ENCODE data around the gene OR2J1.
"Not testable (repeated sequence)": the region's sequence is repeated elsewhere in the genome, so short reads cannot be mapped to it uniquely, and the experiment has no call there.

OR2J1 gene

GRCh38 chr6:29112135-29112534, 12.8 kb downstream of the OR2J1 start:
- Histone ChIP-seq H3K36me3 (ENCODE audit: control insufficient read depth in 2 of 2, insufficient read depth in 2 of 2, low read length in 2 of 2) (no peaks in the 10 kb centered on the region), H3K9ac (ENCODE audit: low read depth in 1 of 2, low read length in 2 of 2) (no peak overlapping the region), H3K4me3 (ENCODE audit: low read length in 2 of 2) (no peak overlapping the region), H3K27me3 (ENCODE audit: control insufficient read depth in 2 of 2, insufficient read depth in 2 of 2, low read length in 2 of 2) (no peaks in the 10 kb centered on the region), H3K27ac (ENCODE audit: low read depth in 2 of 2, low read length in 2 of 2) (no peak overlapping the region), H3K9me3 (ENCODE audit: control insufficient read depth in 2 of 2, low read length in 2 of 2) (no peaks in the 10 kb centered on the region), H3K4me1 (ENCODE audit: control insufficient read depth in 2 of 2, insufficient read depth in 2 of 2, low read length in 2 of 2) (no peaks in the 10 kb centered on the region)

- H3K4me3 ChIP-seq (ENCODE audit: low read length in 2 of 2); H3K9ac ChIP-seq (ENCODE audit: low read depth in 1 of 2, low read length in 2 of 2); H3K27ac ChIP-seq (ENCODE audit: low read depth in 2 of 2, low read length in 2 of 2); H3K9me3 ChIP-seq (ENCODE audit: control insufficient read depth in 2 of 2, low read length in 2 of 2); H3K27me3 ChIP-seq (ENCODE audit: control insufficient read depth in 2 of 2, insufficient read depth in 2 of 2, low read length in 2 of 2); H3K4me1 ChIP-seq (ENCODE audit: control insufficient read depth in 2 of 2, insufficient read depth in 2 of 2, low read length in 2 of 2); H3K36me3 ChIP-seq (ENCODE audit: control insufficient read depth in 2 of 2, insufficient read depth in 2 of 2, low read length in 2 of 2): not testable (repeated sequence)
Measured at GRCh38 chr6:29114964-29115363, 15.7 kb downstream of the OR2J1 start.

DNA sequence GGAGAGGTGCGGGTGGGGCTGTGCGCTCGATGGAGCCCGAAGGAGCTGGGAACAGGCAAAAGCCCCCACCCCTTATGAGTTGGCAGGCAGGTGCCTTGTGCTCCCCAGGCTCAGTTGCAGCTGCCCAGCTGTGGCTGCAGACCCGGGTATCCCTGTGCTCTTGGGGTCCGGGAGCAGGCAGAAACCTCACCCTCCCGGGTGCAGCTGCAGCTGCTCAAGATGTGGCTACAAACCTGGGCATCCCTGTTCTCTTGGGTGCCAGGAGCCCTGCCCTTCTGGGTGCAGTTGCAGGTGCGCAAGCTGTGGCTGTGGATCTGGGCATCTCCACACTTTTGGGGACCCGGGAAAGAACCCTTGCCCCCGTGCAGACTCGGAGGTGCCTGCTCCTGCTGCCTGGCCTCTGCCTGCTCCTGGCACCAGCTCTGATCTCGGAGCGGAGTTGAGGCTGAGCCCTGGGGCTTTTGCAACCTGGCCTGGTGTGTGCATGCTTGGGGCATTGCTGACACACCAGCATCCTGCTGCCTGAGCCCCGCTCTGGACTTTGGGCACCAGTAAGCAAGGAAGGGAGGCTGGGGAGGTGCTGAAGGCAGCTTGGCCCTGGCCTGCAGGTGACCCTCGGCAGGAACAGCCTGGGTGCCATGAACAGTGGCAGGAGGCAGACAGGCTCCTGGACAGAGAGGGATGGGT, 30.2 kb downstream of the OR2J1 start:
- peaks cover 0 to 5% of the 10 kb centered on the region in 2 donors for H3K27me3 ChIP-seq (ENCODE audit: control insufficient read depth in 2 of 2, insufficient read depth in 2 of 2, low read length in 2 of 2)
- no peaks in the 10 kb centered on the region for H3K4me1 ChIP-seq (ENCODE audit: control insufficient read depth in 2 of 2, insufficient read depth in 2 of 2, low read length in 2 of 2)
- no peaks in the 10 kb centered on the region for H3K9me3 ChIP-seq (ENCODE audit: control insufficient read depth in 2 of 2, low read length in 2 of 2)
- no peaks in the 10 kb centered on the region for H3K36me3 ChIP-seq (ENCODE audit: control insufficient read depth in 2 of 2, insufficient read depth in 2 of 2, low read length in 2 of 2)
- no peak overlapping the region for H3K4me3 ChIP-seq (ENCODE audit: low read length in 2 of 2)
- H3K27ac ChIP-seq (ENCODE audit: low read depth in 2 of 2, low read length in 2 of 2), result no peak overlapping the region
- no peak overlapping the region for H3K9ac ChIP-seq (ENCODE audit: low read depth in 1 of 2, low read length in 2 of 2)

DNA sequence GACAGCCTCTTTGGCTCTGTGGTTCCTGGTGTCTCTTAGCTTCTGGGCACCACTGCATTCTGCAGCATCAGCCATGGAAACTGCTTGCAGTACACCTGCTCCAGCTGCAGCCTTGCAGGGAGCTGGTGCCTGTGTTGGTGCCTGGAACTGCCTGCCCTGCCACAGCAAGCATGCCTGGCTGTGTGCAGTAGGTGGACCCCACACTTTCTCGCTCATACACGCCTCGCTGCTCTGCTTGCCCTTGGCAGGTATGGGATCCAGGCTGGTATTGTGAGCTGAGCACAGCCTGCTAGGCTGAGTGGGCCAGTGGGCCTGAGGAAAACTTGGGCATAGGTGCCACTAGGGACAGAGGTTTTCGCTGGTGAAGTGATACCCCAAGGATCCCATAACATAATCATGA, 31.4 kb downstream of the OR2J1 start:
- Histone ChIP-seq H3K4me1 (ENCODE audit: control insufficient read depth in 2 of 2, insufficient read depth in 2 of 2, low read length in 2 of 2) (no peaks in the 10 kb centered on the region), H3K27me3 (ENCODE audit: control insufficient read depth in 2 of 2, insufficient read depth in 2 of 2, low read length in 2 of 2) (peaks cover 0 to 5% of the 10 kb centered on the region in 2 donors), H3K9me3 (ENCODE audit: control insufficient read depth in 2 of 2, low read length in 2 of 2) (no peaks in the 10 kb centered on the region), H3K36me3 (ENCODE audit: control insufficient read depth in 2 of 2, insufficient read depth in 2 of 2, low read length in 2 of 2) (no peaks in the 10 kb centered on the region), H3K4me3 (ENCODE audit: low read length in 2 of 2) (no peak overlapping the region), H3K9ac (ENCODE audit: low read depth in 1 of 2, low read length in 2 of 2) (no peak overlapping the region), H3K27ac (ENCODE audit: low read depth in 2 of 2, low read length in 2 of 2) (no peak overlapping the region)

- H3K9me3 ChIP-seq (ENCODE audit: control insufficient read depth in 2 of 2, low read length in 2 of 2), result no peaks in the 10 kb centered on the region
- no peak overlapping the region for H3K9ac ChIP-seq (ENCODE audit: low read depth in 1 of 2, low read length in 2 of 2)
- no peaks in the 10 kb centered on the region for H3K36me3 ChIP-seq (ENCODE audit: control insufficient read depth in 2 of 2, insufficient read depth in 2 of 2, low read length in 2 of 2)
- peaks cover 0 to 5% of the 10 kb centered on the region in 2 donors for H3K27me3 ChIP-seq (ENCODE audit: control insufficient read depth in 2 of 2, insufficient read depth in 2 of 2, low read length in 2 of 2)
- no peak overlapping the region for H3K4me3 ChIP-seq (ENCODE audit: low read length in 2 of 2)
- no peak overlapping the region for H3K27ac ChIP-seq (ENCODE audit: low read depth in 2 of 2, low read length in 2 of 2)
- no peaks in the 10 kb centered on the region for H3K4me1 ChIP-seq (ENCODE audit: control insufficient read depth in 2 of 2, insufficient read depth in 2 of 2, low read length in 2 of 2)
Measured at GRCh38 chr6:29131691-29132090, 32.4 kb downstream of the OR2J1 start.

DNA sequence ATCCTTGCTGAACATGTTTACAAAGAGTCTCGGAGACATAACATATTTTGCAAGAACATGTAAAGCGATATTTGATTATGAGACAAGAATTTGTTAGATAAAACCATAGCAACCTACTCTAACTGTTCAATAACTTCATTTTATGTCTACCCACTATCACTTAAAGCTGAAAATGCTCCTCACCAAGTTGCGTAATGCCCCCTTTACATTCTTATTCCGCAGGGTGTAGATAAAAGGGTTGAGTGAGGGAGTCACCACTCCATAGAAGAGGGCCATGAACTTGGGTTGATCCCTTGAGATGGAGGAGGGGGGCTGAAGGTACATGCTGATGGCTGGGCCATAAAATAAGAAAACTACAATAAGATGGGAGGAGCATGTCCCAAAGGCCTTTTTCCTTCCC, 38.4 kb downstream of the OR2J1 start:
- no peaks in the 10 kb centered on the region for H3K27me3 ChIP-seq (ENCODE audit: control insufficient read depth in 2 of 2, insufficient read depth in 2 of 2, low read length in 2 of 2)
- H3K4me3 ChIP-seq (ENCODE audit: low read length in 2 of 2), result no peak overlapping the region
- H3K9me3 ChIP-seq (ENCODE audit: control insufficient read depth in 2 of 2, low read length in 2 of 2), result no peaks in the 10 kb centered on the region
- no peak overlapping the region for H3K9ac ChIP-seq (ENCODE audit: low read depth in 1 of 2, low read length in 2 of 2)
- no peaks in the 10 kb centered on the region for H3K36me3 ChIP-seq (ENCODE audit: control insufficient read depth in 2 of 2, insufficient read depth in 2 of 2, low read length in 2 of 2)
- no peaks in the 10 kb centered on the region for H3K4me1 ChIP-seq (ENCODE audit: control insufficient read depth in 2 of 2, insufficient read depth in 2 of 2, low read length in 2 of 2)
- no peak overlapping the region for H3K27ac ChIP-seq (ENCODE audit: low read depth in 2 of 2, low read length in 2 of 2)

DNA sequence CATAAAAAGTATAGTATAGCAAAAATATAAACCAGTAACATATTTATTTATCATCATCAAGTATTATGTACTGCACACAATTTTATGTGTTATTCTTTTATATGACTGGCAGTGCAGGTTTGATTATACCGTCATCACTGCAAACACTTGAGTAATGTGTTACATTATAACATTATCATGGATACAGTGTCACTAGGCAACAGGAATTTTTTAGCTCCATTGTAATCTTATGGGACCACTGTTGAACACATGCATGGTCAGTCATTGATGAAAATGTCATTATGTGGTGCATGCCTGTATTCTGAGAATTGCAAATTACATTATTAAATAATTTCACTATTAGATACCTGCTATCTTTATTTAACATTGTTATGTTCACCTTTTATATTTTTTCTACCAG, 42.3 kb downstream of the OR2J1 start:
- Histone ChIP-seq H3K9me3 (ENCODE audit: control insufficient read depth in 2 of 2, low read length in 2 of 2) (no peaks in the 10 kb centered on the region), H3K27me3 (ENCODE audit: control insufficient read depth in 2 of 2, insufficient read depth in 2 of 2, low read length in 2 of 2) (no peaks in the 10 kb centered on the region), H3K4me3 (ENCODE audit: low read length in 2 of 2) (no peak overlapping the region), H3K36me3 (ENCODE audit: control insufficient read depth in 2 of 2, insufficient read depth in 2 of 2, low read length in 2 of 2) (no peaks in the 10 kb centered on the region), H3K9ac (ENCODE audit: low read depth in 1 of 2, low read length in 2 of 2) (no peak overlapping the region), H3K27ac (ENCODE audit: low read depth in 2 of 2, low read length in 2 of 2) (no peak overlapping the region), H3K4me1 (ENCODE audit: control insufficient read depth in 2 of 2, insufficient read depth in 2 of 2, low read length in 2 of 2) (no peaks in the 10 kb centered on the region)

DNA sequence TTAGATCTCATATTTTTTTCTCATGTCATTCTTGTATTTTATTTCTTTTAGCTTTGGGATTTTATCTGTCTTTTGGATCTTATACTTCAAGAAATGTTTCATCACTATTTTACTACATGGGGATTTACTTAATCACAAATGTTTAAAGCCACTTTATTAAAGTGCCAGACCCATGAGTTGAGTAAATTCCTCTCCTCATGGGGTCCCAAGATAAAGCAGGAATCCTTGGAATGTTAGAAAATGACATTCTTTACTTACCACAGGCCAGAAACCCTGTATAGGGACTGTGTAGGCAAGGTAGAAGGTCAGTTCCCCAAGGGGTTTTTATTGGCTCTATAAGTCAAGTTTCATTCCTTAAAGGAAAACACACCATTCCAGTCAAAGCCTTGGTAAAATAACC, 43.0 kb downstream of the OR2J1 start:
- no peaks in the 10 kb centered on the region for H3K4me1 ChIP-seq (ENCODE audit: control insufficient read depth in 2 of 2, insufficient read depth in 2 of 2, low read length in 2 of 2)
- no peak overlapping the region for H3K27ac ChIP-seq (ENCODE audit: low read depth in 2 of 2, low read length in 2 of 2)
- H3K27me3 ChIP-seq (ENCODE audit: control insufficient read depth in 2 of 2, insufficient read depth in 2 of 2, low read length in 2 of 2), result no peaks in the 10 kb centered on the region
- no peak overlapping the region for H3K9ac ChIP-seq (ENCODE audit: low read depth in 1 of 2, low read length in 2 of 2)
- no peaks in the 10 kb centered on the region for H3K9me3 ChIP-seq (ENCODE audit: control insufficient read depth in 2 of 2, low read length in 2 of 2)
- no peaks in the 10 kb centered on the region for H3K36me3 ChIP-seq (ENCODE audit: control insufficient read depth in 2 of 2, insufficient read depth in 2 of 2, low read length in 2 of 2)
- H3K4me3 ChIP-seq (ENCODE audit: low read length in 2 of 2), result no peak overlapping the region

- Histone ChIP-seq H3K4me1 (ENCODE audit: control insufficient read depth in 2 of 2, insufficient read depth in 2 of 2, low read length in 2 of 2) (no peaks in the 10 kb centered on the region), H3K9ac (ENCODE audit: low read depth in 1 of 2, low read length in 2 of 2) (no peak overlapping the region), H3K4me3 (ENCODE audit: low read length in 2 of 2) (no peak overlapping the region), H3K9me3 (ENCODE audit: control insufficient read depth in 2 of 2, low read length in 2 of 2) (no peaks in the 10 kb centered on the region), H3K36me3 (ENCODE audit: control insufficient read depth in 2 of 2, insufficient read depth in 2 of 2, low read length in 2 of 2) (no peaks in the 10 kb centered on the region), H3K27ac (ENCODE audit: low read depth in 2 of 2, low read length in 2 of 2) (no peak overlapping the region), H3K27me3 (ENCODE audit: control insufficient read depth in 2 of 2, insufficient read depth in 2 of 2, low read length in 2 of 2) (no peaks in the 10 kb centered on the region)
Measured at GRCh38 chr6:29146179-29146578, 46.9 kb downstream of the OR2J1 start.

GRCh38 chr6:29147074-29147473, 47.8 kb downstream of the OR2J1 start:
- Histone ChIP-seq H3K4me1 (ENCODE audit: control insufficient read depth in 2 of 2, insufficient read depth in 2 of 2, low read length in 2 of 2) (no peaks in the 10 kb centered on the region), H3K4me3 (ENCODE audit: low read length in 2 of 2) (no peak overlapping the region), H3K36me3 (ENCODE audit: control insufficient read depth in 2 of 2, insufficient read depth in 2 of 2, low read length in 2 of 2) (no peaks in the 10 kb centered on the region), H3K27me3 (ENCODE audit: control insufficient read depth in 2 of 2, insufficient read depth in 2 of 2, low read length in 2 of 2) (no peaks in the 10 kb centered on the region), H3K9me3 (ENCODE audit: control insufficient read depth in 2 of 2, low read length in 2 of 2) (no peaks in the 10 kb centered on the region), H3K27ac (ENCODE audit: low read depth in 2 of 2, low read length in 2 of 2) (no peak overlapping the region), H3K9ac (ENCODE audit: low read depth in 1 of 2, low read length in 2 of 2) (no peak overlapping the region)

DNA sequence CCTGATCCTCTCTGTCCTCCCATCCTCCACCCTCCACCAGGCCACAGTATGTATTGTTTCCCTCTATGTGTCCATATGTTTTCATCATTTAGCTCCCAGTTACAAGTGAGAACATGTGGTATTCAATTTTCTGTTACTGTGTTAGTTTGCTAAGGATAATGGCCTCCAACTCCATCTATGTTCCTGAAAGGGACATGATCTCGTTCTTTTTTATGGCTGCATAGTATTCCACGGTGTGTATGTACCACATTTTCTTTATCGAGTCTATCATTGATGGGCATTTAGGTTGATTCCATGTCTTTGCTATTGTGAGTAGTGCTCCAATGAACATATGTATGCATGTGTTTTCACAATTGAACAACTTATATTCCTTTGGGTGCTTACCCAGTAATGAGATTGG, 50.2 kb downstream of the OR2J1 start:
- not testable (repeated sequence) for H3K9ac ChIP-seq (ENCODE audit: low read depth in 1 of 2, low read length in 2 of 2); H3K27ac ChIP-seq (ENCODE audit: low read depth in 2 of 2, low read length in 2 of 2); H3K9me3 ChIP-seq (ENCODE audit: control insufficient read depth in 2 of 2, low read length in 2 of 2); H3K4me3 ChIP-seq (ENCODE audit: low read length in 2 of 2); H3K27me3 ChIP-seq (ENCODE audit: control insufficient read depth in 2 of 2, insufficient read depth in 2 of 2, low read length in 2 of 2); H3K36me3 ChIP-seq (ENCODE audit: control insufficient read depth in 2 of 2, insufficient read depth in 2 of 2, low read length in 2 of 2); H3K4me1 ChIP-seq (ENCODE audit: control insufficient read depth in 2 of 2, insufficient read depth in 2 of 2, low read length in 2 of 2)
